Heart left ventricle (tissue), 13 donors: ENCODE data around the gene VWA8.

Experiments
- CTCF ChIP-seq, 12 donors: fragments of 200-600 bp; sonication (generic) in 4 of 12; IDR thresholded peaks; one replicate each; pipeline versions ENCODE4 v1.5.0 to v1.8.0; 2018 to 2022; ENCODE audit warnings: antibody characterized with exemption in 12 of 12, mild to moderate bottlenecking in 5 of 12
- POLR2A ChIP-seq, 2 donors: fragments of 450-650 bp; IDR thresholded peaks; one replicate each; pipeline ENCODE4 v1.6.1; 2017; ENCODE audit warnings: antibody characterized with exemption in 2 of 2, mild to moderate bottlenecking in 2 of 2, moderate library complexity in 2 of 2
- donor health status: ischemic (EF 13 %, LVEDD 7.1; RV severe dilation, severe dysfunction).
- donor health status: DM: no; HTN: yes; CAD: no.
- donor health status: DM: no; HTN: no; CAD: no.
- donor health status: ischemic (EF 25% LVEDD 6.9; RV normal size, moderate dysfunction).
- donor health status: ischemic (EF 25% LVEDD 5.7; RV mildly dilated, moderate dysfunction).
- donor health status: ischemic (EF 35%, LVEDD 5.7; RV mildly dilated, moderate dysfunction).
- donor health status: nonischemic (EF 11% LVEDD 7.7; RV severe dilation, severe dysfunction).
- donor health status: DM: yes; HTN: yes; CAD: no.
- donor health status: PGD.
- donor health status: ischemic (EF 29% LVEDD 5.4; RV normal size, mild dysfunction).
- donor health status: nonischemic (EF 23%, LVEDD 6.1; RV moderate dilation, normal function).

GRCh38 chr13:41756198-41756880 lies 204.6 kb downstream of the VWA8 start:
- TF ChIP-seq CTCF (IDR thresholded peaks at IDR 0.05) (no peak), POLR2A (IDR thresholded peaks at IDR 0.05) (no peak)
